ENCODE data around the gene SERPINA6. TPM values are rescaled to one million over a fixed set of nuclear protein-coding genes. Genes with fewer than 3 reads are reported as not detected.

Gene SERPINA6
- total RNA-seq, 1 experiment from 2014 or later = not detected

GRCh38 chr14:94313991-94314655, 9.0 kb downstream of the SERPINA6 start:
- intact Hi-C loops (cut with micrococcal nuclease; ENCODE audit: unreplicated experiment) = no loop called here
- Histone ChIP-seq H3K27me3 (ENCODE audit: insufficient read depth, low read depth) (no peaks in the 10 kb centered on the region), H3K4me3 (no peak overlapping the region), H2AFZ (no peak overlapping the region), H3K9me3 (ENCODE audit: insufficient read depth, low read depth) (no peaks in the 10 kb centered on the region), H3K4me2 (no peak overlapping the region), H4K20me1 (ENCODE audit: insufficient read depth) (no peaks in the 10 kb centered on the region), H3K27ac (no peak overlapping the region), H3K36me3 (ENCODE audit: low read depth) (no peaks in the 10 kb centered on the region), H3F3A (ENCODE audit: insufficient read depth, low read depth) (no peaks in the 10 kb centered on the region), H3K79me2 (ENCODE audit: low read depth) (no peaks in the 10 kb centered on the region), H3K4me1 (replicated peaks; ENCODE audit: insufficient read depth) (no peaks in the 10 kb centered on the region), H3K9me2 (ENCODE audit: insufficient read depth) (no peaks in the 10 kb centered on the region)
- no peak for DNase-seq
- TF ChIP-seq CTCF (conservative IDR thresholded peaks at IDR 0.05) (no peak), EZH2 (IDR thresholded peaks at IDR 0.05; ENCODE audit: low read depth) (no peak)
- ChIA-PET POLR2A (ENCODE audit: unreplicated experiment) (no interaction called here), CTCF (no interaction called here)
- BruUV-seq (replicated peaks) = no TSS peak

GRCh38 chr14:94312481-94313246, 10.5 kb downstream of the SERPINA6 start:
- no peak for TF ChIP-seq CTCF (conservative IDR thresholded peaks at IDR 0.05)
- TF ChIP-seq EZH2 (IDR thresholded peaks at IDR 0.05; ENCODE audit: low read depth) = no peak
- Histone ChIP-seq H3K4me1 (replicated peaks; ENCODE audit: insufficient read depth) (no peaks in the 10 kb centered on the region), H3K27me3 (ENCODE audit: insufficient read depth, low read depth) (no peaks in the 10 kb centered on the region), H3K79me2 (ENCODE audit: low read depth) (no peaks in the 10 kb centered on the region), H4K20me1 (ENCODE audit: insufficient read depth) (no peaks in the 10 kb centered on the region), H2AFZ (no peak overlapping the region), H3K9me3 (ENCODE audit: insufficient read depth, low read depth) (no peaks in the 10 kb centered on the region), H3K9me2 (ENCODE audit: insufficient read depth) (no peaks in the 10 kb centered on the region), H3F3A (ENCODE audit: insufficient read depth, low read depth) (no peaks in the 10 kb centered on the region), H3K4me2 (no peak overlapping the region), H3K27ac (no peak overlapping the region), H3K4me3 (no peak overlapping the region), H3K36me3 (ENCODE audit: low read depth) (no peaks in the 10 kb centered on the region)
- POLR2A ChIA-PET (ENCODE audit: unreplicated experiment) = no interaction called here
- BruUV-seq (replicated peaks) = no TSS peak
- DNase-seq = no peak
- CTCF ChIA-PET = no interaction called here
- intact Hi-C loops (cut with micrococcal nuclease; ENCODE audit: unreplicated experiment) = no loop called here

GRCh38 chr14:94310248-94310647, 12.9 kb downstream of the SERPINA6 start:
- Histone ChIP-seq H3K9me2 (ENCODE audit: insufficient read depth) (no peaks in the 10 kb centered on the region), H3K4me2 (no peak overlapping the region), H3K9me3 (ENCODE audit: insufficient read depth, low read depth) (no peaks in the 10 kb centered on the region), H4K20me1 (ENCODE audit: insufficient read depth) (no peaks in the 10 kb centered on the region), H3K27ac (no peak overlapping the region), H3F3A (ENCODE audit: insufficient read depth, low read depth) (no peaks in the 10 kb centered on the region), H3K27me3 (ENCODE audit: insufficient read depth, low read depth) (no peaks in the 10 kb centered on the region; the same call in 1 of the 2 replicates), H3K4me1 (replicated peaks; ENCODE audit: insufficient read depth) (no peaks in the 10 kb centered on the region), H2AFZ (no peak overlapping the region), H3K4me3 (no peak overlapping the region), H3K36me3 (ENCODE audit: low read depth) (no peaks in the 10 kb centered on the region), H3K79me2 (ENCODE audit: low read depth) (no peaks in the 10 kb centered on the region)
- TF ChIP-seq CTCF (conservative IDR thresholded peaks at IDR 0.05) (no peak), EZH2 (IDR thresholded peaks at IDR 0.05; ENCODE audit: low read depth) (no peak)
- no TSS peak for BruUV-seq (replicated peaks)
- DNase-seq = no peak
- POLR2A ChIA-PET (ENCODE audit: unreplicated experiment) = no interaction called here
- intact Hi-C loops (cut with micrococcal nuclease; ENCODE audit: unreplicated experiment) = no loop called here
- CTCF ChIA-PET = no interaction called here

Data from PC-9 (cell line).